Activated CD4-positive, alpha-beta T cell treated with anti-CD3 and anti-CD28 coated beads for 4 hours (primary cell): ENCODE measurements around the gene PAX5.

Source experiments
- DNase-seq, 2 donors: peaks; one replicate each; pipeline ENCODE4 v3.0.0-alpha.2; 2020

PAX5 gene

GRCh38 chr9:36928210-36928609, 105.9 kb downstream of the PAX5 start:
- DNase-seq: no peak

DNA sequence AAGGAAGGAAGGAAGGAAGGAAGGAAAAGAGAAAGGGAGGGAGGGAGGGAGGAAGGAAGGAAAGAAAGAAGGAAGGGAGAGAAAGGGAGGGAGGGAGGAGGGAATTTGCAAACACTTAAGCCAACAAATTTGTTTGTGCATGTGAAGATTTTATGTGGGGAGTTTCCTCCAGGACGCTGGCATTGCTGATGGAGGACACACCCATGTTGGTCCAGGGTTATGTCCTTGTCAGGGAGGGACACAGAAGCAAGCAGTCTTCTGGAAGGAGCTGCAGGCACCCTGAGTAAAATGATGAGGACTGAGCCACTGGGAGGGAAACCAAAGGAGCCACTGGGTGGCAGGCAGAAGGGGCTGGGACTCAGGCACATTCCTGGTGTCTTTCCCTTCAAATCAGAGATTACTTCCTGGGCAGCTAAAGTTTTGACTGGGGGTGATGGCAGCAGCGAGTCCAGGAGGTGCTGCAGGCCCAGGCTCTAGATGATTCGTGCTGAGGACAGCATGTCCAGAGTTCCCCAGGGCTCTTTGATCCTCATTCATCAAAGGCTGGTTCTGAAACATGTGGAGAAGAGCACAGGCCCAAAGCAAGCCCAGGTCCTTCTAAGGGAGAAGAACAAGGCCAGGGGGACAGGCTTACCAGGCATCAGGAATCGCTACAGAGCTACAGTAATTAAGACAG, 109.2 kb downstream of the PAX5 start:
- DNase-seq: no peak

- DNase-seq: no peak
Measured at GRCh38 chr9:36924071-36924470, 110.0 kb downstream of the PAX5 start.

DNA sequence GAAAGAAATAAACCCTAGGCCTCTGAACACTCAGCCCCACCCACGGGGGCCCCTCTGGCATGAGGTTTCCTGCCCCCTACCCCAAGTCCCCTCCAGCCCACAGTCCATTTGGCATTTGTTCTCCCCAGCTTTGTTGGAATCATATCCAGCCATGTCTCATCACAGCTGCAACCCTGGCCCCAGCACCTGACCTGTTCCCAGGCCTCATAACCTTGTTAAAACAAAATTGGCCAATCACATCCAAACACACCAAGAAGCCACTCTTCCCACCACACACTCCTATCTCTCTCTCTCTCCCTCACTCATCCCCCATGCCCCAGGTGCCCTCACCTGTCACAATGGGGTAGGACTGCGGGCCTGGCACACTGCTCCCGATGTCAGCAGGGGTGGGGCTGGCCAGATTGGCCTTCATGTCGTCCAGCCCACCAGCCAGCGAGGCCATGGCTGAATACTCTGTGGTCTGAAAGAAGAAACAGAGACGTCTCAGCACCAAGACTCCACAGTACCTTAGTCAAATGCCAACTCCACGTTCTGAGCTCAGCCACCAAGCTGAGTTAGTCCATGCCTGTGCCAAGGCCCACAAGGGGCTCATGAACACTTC, 110.9 kb downstream of the PAX5 start:
- DNase-seq: no peak

DNA sequence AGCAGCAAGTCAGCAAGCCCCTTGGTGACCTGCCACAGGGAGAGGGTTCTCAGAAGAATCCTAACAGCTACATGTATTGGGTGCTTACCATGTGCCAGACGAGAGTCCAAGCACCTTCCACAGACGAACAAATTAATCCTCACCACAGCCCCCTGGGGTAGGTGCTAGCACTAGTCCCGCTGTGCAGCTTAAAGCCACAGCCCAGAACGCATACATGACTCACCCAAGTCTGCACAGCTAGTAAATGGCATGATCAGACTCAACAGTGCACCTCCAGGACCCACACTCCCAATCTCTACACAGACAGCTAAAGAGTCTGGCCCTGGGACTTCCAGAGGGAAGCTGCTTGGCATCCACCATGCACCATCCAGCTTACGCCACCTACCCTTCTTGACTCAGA, 111.5 kb downstream of the PAX5 start:
- no peak for DNase-seq

GRCh38 chr9:36914212-36914577, 119.9 kb downstream of the PAX5 start:
- no peak for DNase-seq

GRCh38 chr9:36913393-36914211, 120.5 kb downstream of the PAX5 start:
- no peak for DNase-seq

GRCh38 chr9:36912620-36913019, 121.4 kb downstream of the PAX5 start:
- no peak for DNase-seq

- DNase-seq: no peak
Measured at GRCh38 chr9:36911601-36912412, 122.3 kb downstream of the PAX5 start.

DNA sequence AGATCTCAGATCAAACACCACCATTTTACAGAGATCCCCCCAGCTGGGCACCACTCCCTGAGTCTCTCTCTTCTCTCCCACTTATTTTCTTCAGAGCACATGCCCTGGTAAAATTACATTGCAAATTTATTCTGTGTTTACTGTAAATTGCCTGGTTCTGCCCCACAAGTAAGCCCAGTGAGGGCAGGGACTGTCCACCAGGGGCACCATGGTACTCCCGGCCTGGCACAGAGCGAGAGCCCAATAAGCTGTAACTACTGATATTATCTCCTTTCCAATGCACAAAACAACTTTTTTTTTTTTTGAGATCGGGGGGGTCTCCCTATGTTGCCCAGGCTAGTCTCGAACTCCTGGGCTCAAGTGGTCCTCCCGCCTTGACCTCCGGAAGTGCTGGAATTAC, 123.0 kb downstream of the PAX5 start:
- no peak for DNase-seq

DNA sequence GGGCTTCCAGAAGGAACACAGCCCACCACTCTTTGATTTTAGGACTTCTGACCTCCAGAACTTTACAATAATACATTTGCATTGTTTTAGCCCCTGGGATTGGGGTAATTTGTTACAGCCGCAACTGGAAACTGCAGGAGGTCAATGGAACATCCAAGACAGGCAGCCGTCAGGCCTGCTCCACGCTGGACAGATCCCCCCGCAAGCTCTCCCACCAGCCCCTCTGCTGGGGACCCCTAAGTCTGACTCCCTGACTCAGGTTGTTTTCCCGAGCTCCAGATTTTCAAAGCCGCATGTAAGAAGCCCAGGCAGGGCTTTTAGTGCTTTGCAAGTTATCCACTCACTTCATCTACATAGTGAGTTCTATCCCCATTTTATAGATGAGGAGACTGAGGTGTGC, 127.6 kb downstream of the PAX5 start:
- DNase-seq: no peak

GRCh38 chr9:36905101-36906066, 128.7 kb downstream of the PAX5 start:
- DNase-seq: no peak

GRCh38 chr9:36903541-36904435, 130.3 kb downstream of the PAX5 start:
- no peak for DNase-seq

DNA sequence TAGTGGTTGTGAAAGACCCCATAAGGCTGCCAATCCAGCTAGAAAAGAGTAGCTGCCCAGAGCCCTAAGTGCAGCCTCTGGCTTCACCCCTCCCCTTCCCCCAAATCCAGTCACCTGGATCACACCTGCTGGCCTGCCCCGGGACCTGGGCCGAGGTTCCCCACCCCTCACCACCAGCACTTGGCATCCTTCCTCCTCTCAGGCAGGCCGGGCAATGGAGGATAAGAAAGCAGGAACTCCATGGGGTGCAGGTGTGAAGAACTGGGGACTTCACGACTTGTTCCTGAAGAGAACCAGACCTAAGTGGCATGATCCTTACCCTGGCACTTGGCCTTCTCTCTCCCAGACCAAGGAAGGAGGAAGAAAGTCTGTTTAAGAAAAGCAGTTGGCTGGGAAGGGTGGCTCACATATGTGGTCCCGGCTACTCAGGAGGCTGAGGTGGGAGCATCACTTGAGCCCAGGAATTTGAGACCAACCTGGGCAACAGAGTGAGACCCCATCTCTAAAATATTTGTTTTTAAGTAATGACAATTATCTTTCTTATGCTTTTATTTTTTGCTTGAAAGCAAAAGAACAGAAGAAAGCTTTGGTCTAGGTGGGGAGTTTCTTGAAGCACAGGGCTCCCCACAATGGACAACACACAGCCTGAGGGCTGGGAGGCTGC, 131.1 kb downstream of the PAX5 start:
- no peak for DNase-seq

DNA sequence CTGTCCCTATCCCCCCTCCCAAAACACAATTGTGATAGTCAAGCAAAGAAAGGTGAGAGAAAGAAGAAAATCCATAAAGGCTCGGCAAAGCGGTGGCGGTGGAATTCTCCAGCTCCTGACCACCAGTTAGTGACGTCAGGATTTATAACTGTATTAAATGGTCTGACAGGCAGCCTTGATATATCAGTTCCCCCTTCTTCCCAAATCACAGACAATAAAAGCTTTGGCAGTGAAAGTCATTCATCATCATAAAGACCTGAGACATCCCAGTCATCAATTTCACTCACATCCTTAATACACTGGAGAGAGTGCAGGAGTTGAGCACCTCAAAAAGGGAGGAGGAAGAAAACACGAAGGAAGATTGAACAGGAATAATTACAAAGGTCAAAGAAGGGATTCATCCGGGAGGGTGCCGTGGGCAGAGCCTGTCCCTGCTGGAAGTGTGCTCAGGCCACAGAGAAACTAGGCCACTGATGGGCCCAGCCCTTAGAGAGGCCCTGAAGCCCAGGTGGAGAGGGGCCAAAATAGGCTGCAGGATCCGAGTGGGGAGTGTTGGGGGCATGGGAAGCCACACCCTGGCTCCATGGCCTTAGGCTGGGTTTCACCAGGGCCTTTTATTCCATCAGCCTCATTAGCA, 131.9 kb downstream of the PAX5 start:
- DNase-seq: no peak

DNA sequence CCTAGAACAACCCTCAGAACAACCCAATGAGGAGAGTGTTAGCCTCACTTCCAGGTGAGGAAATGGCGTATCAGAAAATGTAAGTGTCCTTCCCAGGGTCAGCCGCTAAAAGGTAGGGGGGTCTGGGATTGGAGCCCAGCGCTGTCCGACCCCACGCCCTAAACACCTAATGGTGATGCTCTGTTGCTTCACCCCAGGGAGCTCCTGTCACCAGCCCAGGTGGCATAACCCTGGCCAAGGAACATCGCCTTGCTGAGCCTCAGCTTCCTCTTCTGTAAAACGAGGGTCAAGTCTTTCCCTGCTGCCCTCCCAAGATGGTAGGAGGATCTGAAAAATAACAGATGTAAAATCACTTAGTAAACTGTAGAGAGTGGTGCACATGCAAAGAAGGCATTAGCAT, 132.5 kb downstream of the PAX5 start:
- no peak for DNase-seq

DNA sequence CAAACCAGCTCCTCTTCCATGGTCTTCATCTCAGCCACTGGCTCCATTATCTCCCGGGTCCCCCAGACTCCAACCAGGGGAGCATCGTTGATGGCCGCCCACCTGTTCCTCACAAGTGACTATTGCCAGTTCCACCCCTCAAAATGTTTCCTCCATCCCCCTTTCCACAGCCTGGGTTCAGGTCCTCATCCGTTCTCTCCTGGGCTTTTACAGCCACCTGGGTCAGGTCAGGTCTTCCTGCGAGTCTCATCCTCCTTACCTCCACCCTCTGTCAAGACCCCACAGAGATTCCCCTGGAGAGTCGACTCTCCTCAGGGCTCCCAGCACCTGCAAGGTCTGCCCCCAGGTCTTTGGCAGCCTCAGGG, 133.2 kb downstream of the PAX5 start:
- no peak for DNase-seq

GRCh38 chr9:36900136-36900855, 133.8 kb downstream of the PAX5 start:
- DNase-seq: no peak

- DNase-seq: no peak
Measured at GRCh38 chr9:36899406-36899805, 134.7 kb downstream of the PAX5 start.
